Stimulated activated CD8-positive, alpha-beta memory T cell treated with anti-CD3 and anti-CD28 coated beads, Interleukin-15, amount 100 ng/mL, for 24 hours (primary cell): ENCODE data around the gene C16orf95.
"Not testable (repeated sequence)": the region's sequence is repeated elsewhere in the genome, so short reads cannot be mapped to it uniquely, and the experiment has no call there.

ENCODE experiments used
- DNase-seq: peaks from one replicate; pipeline ENCODE4 v3.0.0-alpha.2; 2020; ENCODE audit warnings: low read depth

The C16orf95 gene

GRCh38 chr16:87346517-87347060 is 29.4 kb upstream of the C16orf95 start:
- DNase-seq = no peak

GRCh38 chr16:87345726-87346424 is 28.7 kb upstream of the C16orf95 start:
- DNase-seq = no peak

GRCh38 chr16:87344931-87345631 is 27.9 kb upstream of the C16orf95 start:
- no peak for DNase-seq

- DNase-seq = no peak
Measured at GRCh38 chr16:87344165-87344930, 27.2 kb upstream of the C16orf95 start.

DNA sequence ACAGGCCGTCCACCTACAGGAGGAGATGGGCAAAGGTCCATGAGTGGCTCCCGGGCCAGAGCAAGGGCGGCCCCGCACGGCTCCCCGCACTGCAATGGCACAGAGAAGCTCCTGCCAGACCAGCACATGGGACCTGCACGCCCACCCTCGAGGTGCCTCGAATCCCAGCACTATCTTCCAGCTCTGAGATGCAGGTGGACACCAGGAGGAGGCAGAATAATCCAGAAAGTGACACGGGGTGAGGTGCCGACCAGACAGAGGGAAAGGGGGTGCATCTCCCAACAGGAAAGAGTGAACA is 26.5 kb upstream of the C16orf95 start:
- no peak for DNase-seq

DNA sequence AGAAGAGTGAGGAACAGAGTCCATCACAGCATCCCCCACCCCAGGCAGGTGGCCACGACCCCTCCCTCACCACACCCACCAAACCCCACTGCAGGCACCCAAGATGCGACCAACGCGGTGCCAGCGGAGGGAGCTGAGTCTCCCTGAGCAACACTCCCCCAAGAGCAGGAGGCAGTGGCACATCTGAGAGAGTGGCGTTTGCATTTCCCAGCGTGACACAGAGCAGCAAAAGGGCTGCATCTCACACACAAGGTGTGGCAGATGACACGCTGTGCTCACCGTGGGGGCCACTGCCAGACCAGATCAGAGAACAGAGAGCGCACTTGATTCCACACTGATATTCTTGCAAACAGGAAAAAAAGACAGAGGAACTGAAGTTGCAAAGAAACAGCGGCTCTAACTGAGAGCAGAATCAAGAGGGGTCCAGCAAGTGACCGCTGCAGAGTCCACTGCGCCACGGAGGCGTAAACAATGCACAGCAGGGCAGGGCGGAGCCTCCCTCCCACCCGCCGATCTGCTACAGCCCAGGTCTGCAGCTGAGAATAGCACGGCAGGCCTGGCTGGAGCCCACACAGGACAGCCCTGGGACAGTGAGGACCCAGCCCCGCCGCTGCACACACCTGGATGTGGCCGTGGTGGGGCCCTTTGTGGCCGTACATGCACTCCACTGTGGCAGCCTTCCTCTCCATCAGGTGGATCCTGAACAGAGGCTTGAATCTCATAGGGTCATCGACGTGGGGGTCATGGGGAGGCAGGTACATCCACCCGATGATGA is 26.0 kb upstream of the C16orf95 start:
- no peak for DNase-seq

DNA sequence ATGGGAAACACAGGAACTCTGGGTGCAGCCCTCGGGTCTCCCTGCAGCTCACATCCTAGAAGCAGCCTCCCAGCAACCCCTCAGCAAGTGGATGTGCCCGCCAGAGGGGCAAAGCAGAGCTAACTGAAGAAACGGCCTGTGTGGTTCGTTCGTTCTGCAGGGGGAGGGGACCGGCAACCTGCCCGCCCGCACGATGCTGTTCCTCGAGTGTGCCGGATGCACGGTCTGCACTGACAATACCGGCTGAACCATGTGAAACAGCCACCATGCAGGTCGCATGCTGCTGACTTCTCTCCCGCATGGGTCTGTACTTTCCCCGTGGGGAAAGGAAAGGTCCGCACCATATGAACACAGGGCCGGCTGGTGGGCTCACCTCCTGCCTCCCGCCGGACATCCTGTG is 25.3 kb upstream of the C16orf95 start:
- DNase-seq = no peak

GRCh38 chr16:87340198-87340597 is 23.0 kb upstream of the C16orf95 start:
- DNase-seq = no peak

DNA sequence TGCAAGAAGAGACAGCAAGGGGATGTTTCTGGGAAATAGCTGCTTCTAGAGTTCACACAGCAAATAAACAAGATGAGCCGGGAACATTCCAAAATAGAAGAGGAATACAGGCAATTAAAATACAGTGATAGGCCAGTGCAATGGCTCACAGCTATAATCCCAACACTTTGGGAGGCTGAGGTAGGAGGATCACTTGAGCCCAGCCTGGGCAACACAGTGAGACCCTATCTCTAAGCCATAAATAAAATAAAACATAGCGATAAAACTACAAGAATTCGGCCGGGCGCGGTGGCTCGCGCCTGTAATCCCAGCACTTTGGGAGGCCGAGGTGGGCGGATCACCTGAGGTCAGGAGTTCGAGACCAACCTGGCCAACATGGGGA is 22.5 kb upstream of the C16orf95 start:
- DNase-seq = not testable (repeated sequence)

GRCh38 chr16:87339086-87339723 is 22.0 kb upstream of the C16orf95 start:
- no peak for DNase-seq

GRCh38 chr16:87338155-87338765 is 21.1 kb upstream of the C16orf95 start:
- no peak for DNase-seq

DNA sequence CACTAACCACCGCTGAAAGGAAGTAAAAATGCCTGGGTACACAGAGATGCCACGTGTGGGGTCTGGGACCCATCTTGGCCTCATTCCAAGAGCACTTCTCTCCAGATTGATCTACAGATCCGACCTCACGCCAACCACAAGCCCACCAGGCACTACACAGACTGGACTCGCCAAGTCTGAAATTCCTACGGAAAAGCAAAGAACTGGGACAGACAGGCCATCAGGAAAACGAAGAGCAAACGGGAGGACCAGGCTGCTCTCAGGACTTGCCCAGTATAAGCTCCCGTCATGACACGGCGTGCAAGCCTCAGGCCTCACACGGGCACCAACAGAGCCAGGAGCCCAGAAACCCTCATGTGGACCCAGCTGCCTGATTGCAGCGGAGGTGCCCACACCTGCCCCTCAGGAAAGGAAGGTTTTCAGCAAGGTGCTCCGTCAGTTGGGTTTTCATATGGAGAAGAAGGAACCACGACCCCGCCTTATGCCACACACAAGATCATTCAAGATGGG is 20.1 kb upstream of the C16orf95 start:
- DNase-seq = no peak

GRCh38 chr16:87336434-87337240 is 19.4 kb upstream of the C16orf95 start:
- DNase-seq = no peak

DNA sequence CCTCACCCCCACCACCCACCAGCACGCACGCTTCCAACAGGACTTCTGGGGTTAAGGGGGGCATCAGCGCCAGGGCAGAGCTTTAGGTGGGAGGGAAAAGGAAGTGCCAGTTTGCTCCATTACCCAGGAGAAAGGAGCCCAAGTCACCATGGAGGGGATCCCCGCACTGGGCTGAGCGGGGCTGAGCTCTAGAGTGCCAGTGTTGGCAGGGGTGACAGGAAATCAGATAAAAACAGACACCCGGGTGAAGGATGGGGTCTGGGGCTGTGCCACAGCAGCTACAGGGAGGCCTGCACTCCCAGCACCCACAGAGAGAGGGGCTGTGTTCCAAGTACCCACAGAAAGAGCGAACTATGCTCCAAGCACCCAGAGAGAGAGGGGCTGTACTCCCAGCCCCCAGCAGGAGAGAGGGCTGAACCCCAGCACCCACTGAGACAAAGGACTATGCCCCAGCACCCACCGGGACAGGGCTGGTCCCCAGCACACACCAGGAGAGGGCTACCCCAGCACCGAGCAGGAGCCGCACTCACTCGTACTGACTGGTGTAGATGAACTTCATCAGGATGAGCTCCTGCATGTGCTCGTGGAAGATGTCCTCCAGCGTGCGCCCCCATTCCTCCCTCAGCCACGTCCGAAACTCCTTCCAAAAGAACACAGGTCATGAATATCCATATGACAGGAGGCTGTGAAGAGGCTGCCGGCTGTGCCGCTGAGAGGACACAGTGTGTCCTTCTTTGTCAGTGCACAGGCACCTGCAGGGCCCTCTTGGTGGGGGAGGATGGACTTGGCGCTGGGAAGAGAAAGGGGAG is 18.6 kb upstream of the C16orf95 start:
- no peak for DNase-seq

- no peak for DNase-seq
Measured at GRCh38 chr16:87334651-87335624, 17.7 kb upstream of the C16orf95 start.

DNA sequence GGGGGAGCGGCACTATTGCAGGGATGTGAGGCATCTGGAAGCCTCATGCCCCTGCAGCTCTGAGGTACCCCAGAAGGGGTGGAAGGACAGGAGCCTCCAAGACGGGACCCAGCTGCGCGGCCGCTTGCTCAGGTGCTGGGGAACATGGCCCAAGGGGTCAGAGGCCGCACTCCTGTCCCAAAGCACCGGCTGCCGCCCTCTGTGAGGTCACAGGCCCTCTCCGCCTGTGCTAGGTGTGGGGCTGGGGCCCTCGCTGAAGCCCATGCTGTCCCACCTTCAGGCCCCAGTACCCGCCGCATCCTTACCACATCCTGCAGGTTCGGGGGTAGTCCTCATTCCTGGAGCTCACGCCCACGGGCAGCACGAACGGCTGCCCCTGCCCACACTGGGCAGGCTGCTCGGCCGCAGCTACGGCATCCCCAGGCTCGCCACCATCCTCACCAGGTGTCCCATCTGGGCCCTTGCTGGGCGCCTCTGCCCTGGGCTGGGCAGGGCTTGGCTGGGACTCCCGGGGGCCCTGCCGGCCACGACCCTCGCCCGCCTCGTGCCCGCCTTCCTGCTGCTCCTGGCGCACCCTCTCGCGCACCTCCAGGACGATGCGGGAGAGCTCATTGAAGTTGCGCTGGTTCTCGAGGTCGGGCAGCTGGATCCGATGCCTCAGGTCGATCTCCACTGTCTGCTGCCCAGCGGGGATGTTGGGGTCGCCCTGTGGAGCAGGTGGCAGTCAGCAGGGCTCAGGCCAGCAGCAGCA is 16.6 kb upstream of the C16orf95 start:
- DNase-seq = no peak

GRCh38 chr16:87333101-87333500 is 15.9 kb upstream of the C16orf95 start:
- no peak for DNase-seq
